H9 (cell line): ENCODE results near the gene PMS1. TPM values are rescaled to one million over a fixed set of nuclear protein-coding genes. Genes with fewer than 3 reads are reported as not detected.

ENCODE experiments used
- DNase-seq: peaks from one replicate; pipeline ENCODE4 v3.0.0-alpha.2; 2017
- H2AFZ ChIP-seq: one replicate; pipeline ENCODE4 v1.6.1; 2013; ENCODE audit warnings: mild to moderate bottlenecking, low read length, control low read depth, moderate library complexity
- H2AK5ac ChIP-seq: 2 replicates; pipeline ENCODE4 v1.6.1; 2013; ENCODE audit warnings: low read length, control low read depth, mixed read lengths; ENCODE audit not compliant: insufficient read length
- H2BK120ac ChIP-seq: one replicate; pipeline ENCODE4 v1.6.1; 2013; ENCODE audit warnings: low read depth, mild to moderate bottlenecking, low read length, control low read depth, inconsistent platforms; ENCODE audit not compliant: poor library complexity, severe bottlenecking
- H2BK12ac ChIP-seq: 2 replicates; pipeline ENCODE4 v1.6.1; 2013; ENCODE audit warnings: low read length, control low read depth, mixed read lengths, low read depth; ENCODE audit not compliant: insufficient read length
- H2BK15ac ChIP-seq: 2 replicates; pipeline ENCODE4 v1.6.1; 2013; ENCODE audit warnings: low read depth, low read length, control low read depth
- H2BK20ac ChIP-seq: one replicate; pipeline ENCODE4 v1.6.1; 2013; ENCODE audit warnings: low read depth, mild to moderate bottlenecking, low read length, control low read depth, inconsistent platforms; ENCODE audit not compliant: poor library complexity, severe bottlenecking
- H2BK5ac ChIP-seq: 2 replicates; pipeline ENCODE4 v1.6.1; 2013; ENCODE audit warnings: low read length, control low read depth, mixed read lengths; ENCODE audit not compliant: insufficient read length
- H3K14ac ChIP-seq: 2 replicates; pipeline ENCODE4 v1.6.1; 2013; ENCODE audit warnings: low read length, control low read depth; ENCODE audit not compliant: insufficient read depth
- H3K18ac ChIP-seq: 2 replicates; pipeline ENCODE4 v1.6.1; 2013; ENCODE audit warnings: low read depth, mild to moderate bottlenecking, mixed read lengths, low read length, control low read depth; ENCODE audit not compliant: insufficient read length
- H3K23ac ChIP-seq: 2 replicates; pipeline ENCODE4 v1.6.1; 2013; ENCODE audit warnings: low read length, control low read depth, mixed read lengths, low read depth; ENCODE audit not compliant: insufficient read length
- H3K23me2 ChIP-seq: 2 replicates; pipeline ENCODE4 v1.6.1; 2013; ENCODE audit warnings: low read depth, mild to moderate bottlenecking, mixed read lengths, low read length, control low read depth; ENCODE audit not compliant: insufficient read length, poor library complexity, severe bottlenecking
- H3K27ac ChIP-seq: 2 replicates; pipeline ENCODE4 v1.5.1; 2013; ENCODE audit warnings: low read length, control low read depth, mixed read lengths, low read depth; ENCODE audit not compliant: insufficient read length
- H3K27me3 ChIP-seq: 2 replicates; pipeline ENCODE4 v1.6.1; 2013; ENCODE audit warnings: low read length, control low read depth, inconsistent platforms; ENCODE audit not compliant: insufficient read depth
- H3K4ac ChIP-seq: 2 replicates; pipeline ENCODE4 v1.6.1; 2013; ENCODE audit warnings: low read depth, mild to moderate bottlenecking, control low read depth, inconsistent platforms, low read length, moderate library complexity
- H3K4me1 ChIP-seq: 2 replicates; pipeline ENCODE4 v1.6.1; 2013; ENCODE audit warnings: low read length, control low read depth, inconsistent platforms; ENCODE audit not compliant: insufficient read depth
- H3K4me2 ChIP-seq: 2 replicates; pipeline ENCODE4 v1.6.1; 2013; ENCODE audit warnings: low read length, control low read depth, mixed read lengths; ENCODE audit not compliant: insufficient read length, insufficient read depth
- H3K56ac ChIP-seq: 2 replicates; pipeline ENCODE4 v1.6.1; 2013; ENCODE audit warnings: low read depth, mild to moderate bottlenecking, mixed read lengths, low read length, control low read depth; ENCODE audit not compliant: insufficient read length
- H3K79me1 ChIP-seq: 2 replicates; pipeline ENCODE4 v1.6.1; 2013; ENCODE audit warnings: low read depth, mild to moderate bottlenecking, moderate library complexity, low read length, control low read depth, inconsistent platforms; ENCODE audit not compliant: insufficient read depth, poor library complexity, severe bottlenecking
- H3K79me2 ChIP-seq: 2 replicates; pipeline ENCODE4 v1.6.1; 2013; ENCODE audit warnings: low read length, control low read depth, inconsistent platforms; ENCODE audit not compliant: insufficient read depth
- H3K9ac ChIP-seq: 2 replicates; pipeline ENCODE4 v1.6.1; 2013; ENCODE audit warnings: low read length, control low read depth, mixed read lengths; ENCODE audit not compliant: insufficient read length; ENCODE audit errors: extremely low read depth
- H3K9me3 ChIP-seq: one replicate; pipeline ENCODE4 v1.6.1; 2013; ENCODE audit warnings: low read depth, low read length, inconsistent platforms; ENCODE audit not compliant: control insufficient read depth
- H3T11ph ChIP-seq: one replicate; pipeline ENCODE4 v1.6.1; 2013; ENCODE audit warnings: mild to moderate bottlenecking, low read length, control low read depth, inconsistent platforms
- H4K20me1 ChIP-seq: one replicate; pipeline ENCODE4 v1.6.1; 2013; ENCODE audit not compliant: control insufficient read depth, insufficient read length, insufficient read depth
- H4K5ac ChIP-seq: 2 replicates; pipeline ENCODE4 v1.6.1; 2013; ENCODE audit warnings: low read depth, mild to moderate bottlenecking, mixed read lengths, low read length, control low read depth; ENCODE audit not compliant: insufficient read length
- H4K8ac ChIP-seq: replicated peaks from 2 replicates; pipeline ENCODE4 v1.6.1; 2013; ENCODE audit warnings: low read length, control low read depth, mixed read lengths, low read depth; ENCODE audit not compliant: insufficient read length
- H4K91ac ChIP-seq: 2 replicates; pipeline ENCODE4 v1.6.1; 2013; ENCODE audit warnings: low read depth, mild to moderate bottlenecking, moderate library complexity, mixed read lengths, low read length, control low read depth; ENCODE audit not compliant: insufficient read length
- H3K27ac Mint-ChIP-seq, 3 experiments: 2 replicates in 2 of 3; 3 replicates in 1 of 3; pipeline ENCODE4 v1.8.0; 2020 to 2021; ENCODE audit warnings: mixed read lengths in 3 of 3, mild to moderate bottlenecking in 1 of 3, moderate library complexity in 1 of 3
- H3K27me3 Mint-ChIP-seq: 2 replicates; pipeline ENCODE4 v1.8.0; 2021; ENCODE audit warnings: low read depth, mild to moderate bottlenecking, moderate library complexity, mixed read lengths
- H3K36me3 Mint-ChIP-seq, 3 experiments: 2 replicates in 2 of 3; 3 replicates in 1 of 3; pipeline ENCODE4 v1.8.0; 2020 to 2021; ENCODE audit warnings: low read depth in 3 of 3, mixed read lengths in 3 of 3; ENCODE audit not compliant: insufficient read depth in 1 of 3
- H3K4me1 Mint-ChIP-seq, 2 experiments: 2 replicates each; pipeline ENCODE4 v1.8.0; 2020; ENCODE audit warnings: mixed read lengths in 2 of 2
- H3K4me3 Mint-ChIP-seq, 2 experiments: 2 replicates in 1 of 2; 3 replicates in 1 of 2; pipeline ENCODE4 v1.8.0; 2020 to 2021; ENCODE audit warnings: mild to moderate bottlenecking in 2 of 2, mixed read lengths in 2 of 2, moderate library complexity in 1 of 2
- H3K9me3 Mint-ChIP-seq, 2 experiments: 2 replicates in 1 of 2; 3 replicates in 1 of 2; pipeline ENCODE4 v1.8.0; 2020; ENCODE audit warnings: mild to moderate bottlenecking in 2 of 2, mixed read lengths in 2 of 2, moderate library complexity in 1 of 2
- CTCF ChIP-seq: fragments of 200-600 bp; sonication (generic); conservative IDR thresholded peaks from 3 replicates; pipeline ENCODE4 v1.8.0; 2021; ENCODE audit warnings: antibody characterized with exemption, mild to moderate bottlenecking
- WGBS: extraction: QIAGEN DNeasy Blood & Tissue Kit; methylation state at CpG from one replicate; pipeline ENCODE4 v1.1.7; 2013; ENCODE audit warnings: missing lambda C conversion rate, low lambda C conversion rate, mixed read lengths; ENCODE audit not compliant: insufficient read length; ENCODE audit errors: extremely low coverage; 5-methylcytosine and 5-hydroxymethylcytosine counted together
- total RNA-seq: library from RNA; stranded (reverse); gene quantifications from 2 replicates; pipeline ENCODE4 v1.2.1, GENCODE V29; 2021

The PMS1 gene
- total RNA-seq, 1 experiment from 2014 or later: 47.2 TPM

DNA sequence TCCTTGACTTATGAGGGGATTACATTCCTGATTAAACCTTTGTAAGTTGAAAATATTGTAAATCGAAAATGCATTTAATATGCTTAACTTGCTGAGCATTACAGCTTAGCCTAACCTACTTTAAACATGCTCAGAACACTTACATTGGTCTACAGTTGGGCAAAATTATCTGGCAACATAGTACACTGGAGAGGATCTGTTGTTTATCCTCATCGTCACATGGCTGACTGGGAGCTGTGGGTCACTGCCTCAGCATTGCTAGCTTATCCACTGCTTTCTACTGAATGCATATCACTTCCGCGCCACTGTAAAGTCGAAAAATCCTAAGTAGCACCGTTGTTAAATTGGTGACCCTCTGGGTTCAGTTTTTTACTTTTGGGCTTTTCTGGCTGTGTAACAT, 13.7 kb downstream of the PMS1 start:
- Histone ChIP-seq H3K14ac (no peak overlapping the region), H4K20me1 (no peaks in the 10 kb centered on the region), H4K5ac (no peak overlapping the region), H3K27me3 (no peaks in the 10 kb centered on the region), H3K4ac (no peak overlapping the region), H3K18ac (no peak overlapping the region), H3K27ac (no peak overlapping the region), H3K79me2 (no peaks in the 10 kb centered on the region), H3K9ac (no peak overlapping the region), H3K23ac (no peak overlapping the region), H3K4me1 (no peaks in the 10 kb centered on the region), H2BK12ac (no peak overlapping the region), H3K9me3 (no peaks in the 10 kb centered on the region), H2BK20ac (no peak overlapping the region), H2BK120ac (no peak overlapping the region), H2AFZ (no peak overlapping the region), H2BK15ac (no peak overlapping the region), H3T11ph (no peak overlapping the region), H4K91ac (no peak overlapping the region), H2AK5ac (no peak overlapping the region), H3K79me1 (no peaks in the 10 kb centered on the region), H2BK5ac (no peak overlapping the region), H3K56ac (no peak overlapping the region), H3K23me2 (no peaks in the 10 kb centered on the region), H4K8ac (no peak overlapping the region), H3K4me2 (no peak overlapping the region)
- no CpG with 5 or more reads among the region's 6 CpGs for WGBS
- H3K36me3 Mint-ChIP-seq: peaks cover 17 to 54% (median 47%) of the 10 kb centered on the region in 3 experiments; a peak in 6 of 7 replicates
- H3K9me3 Mint-ChIP-seq: no peaks in the 10 kb centered on the region
- H3K4me3 Mint-ChIP-seq: no peak overlapping the region
- DNase-seq: no peak
- no peak for TF ChIP-seq CTCF
- no peaks in the 10 kb centered on the region for H3K4me1 Mint-ChIP-seq
- H3K27ac Mint-ChIP-seq: no peak overlapping the region
- no peaks in the 10 kb centered on the region for H3K27me3 Mint-ChIP-seq
